Measurements from ENCODE around the gene CALD1.

Gene CALD1

DNA sequence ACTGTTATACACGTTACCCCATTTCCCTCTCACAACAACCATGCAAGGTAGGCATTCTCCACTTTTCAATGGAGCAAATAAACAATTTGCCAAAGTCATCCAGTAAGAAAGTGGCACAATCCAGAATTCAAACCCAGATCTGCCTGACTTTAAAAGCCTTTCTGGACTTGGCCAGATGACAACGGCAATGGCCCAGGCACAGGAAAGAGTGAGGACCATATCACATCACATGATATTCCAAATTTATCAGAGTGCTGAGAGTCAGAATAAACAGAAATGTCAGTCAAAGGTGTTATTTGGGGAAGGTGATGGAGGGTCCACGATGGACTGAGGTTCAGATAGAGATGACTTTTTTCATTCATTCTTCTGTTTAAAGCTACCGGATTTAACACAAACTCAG is 48.0 kb downstream of the CALD1 start:
- DNase-seq (ENCODE audit: low read depth): no peak

- DNase-seq (ENCODE audit: low read depth): peak; percentile 57
Observed at GRCh38 chr7:134827889-134828288, 48.5 kb downstream of the CALD1 start.

GRCh38 chr7:134828361-134828760 is 48.9 kb downstream of the CALD1 start:
- DNase-seq (ENCODE audit: low read depth): no peak

DNA sequence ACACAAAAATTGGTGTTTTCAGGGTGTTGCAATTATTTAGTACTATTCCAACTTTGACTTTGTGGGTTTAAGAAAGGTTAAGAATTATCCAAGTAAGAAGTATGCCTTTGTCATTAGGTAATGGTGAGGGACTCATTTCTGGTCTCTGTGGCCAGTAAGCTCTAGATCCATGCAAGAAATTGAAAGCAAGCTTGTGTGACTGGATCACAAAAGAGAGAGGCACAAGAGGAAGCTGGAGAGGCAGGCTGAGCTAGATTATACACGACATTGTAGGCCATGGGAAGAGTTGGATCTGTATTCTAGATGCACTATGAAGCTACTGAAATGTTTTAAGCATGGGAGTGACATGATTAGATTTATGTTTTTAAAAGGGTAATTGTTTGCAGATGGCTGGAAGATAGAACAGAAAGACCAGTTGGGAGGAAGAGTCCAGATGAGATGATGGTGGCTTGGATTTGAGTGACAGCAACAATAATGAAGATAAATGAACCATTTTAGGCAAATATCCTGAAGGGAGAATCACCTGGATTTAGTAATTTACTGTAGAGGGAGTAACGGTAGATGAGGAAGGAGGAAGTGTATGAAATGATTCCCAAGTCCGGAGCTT is 50.0 kb downstream of the CALD1 start:
- DNase-seq (ENCODE audit: low read depth): no peak

DNA sequence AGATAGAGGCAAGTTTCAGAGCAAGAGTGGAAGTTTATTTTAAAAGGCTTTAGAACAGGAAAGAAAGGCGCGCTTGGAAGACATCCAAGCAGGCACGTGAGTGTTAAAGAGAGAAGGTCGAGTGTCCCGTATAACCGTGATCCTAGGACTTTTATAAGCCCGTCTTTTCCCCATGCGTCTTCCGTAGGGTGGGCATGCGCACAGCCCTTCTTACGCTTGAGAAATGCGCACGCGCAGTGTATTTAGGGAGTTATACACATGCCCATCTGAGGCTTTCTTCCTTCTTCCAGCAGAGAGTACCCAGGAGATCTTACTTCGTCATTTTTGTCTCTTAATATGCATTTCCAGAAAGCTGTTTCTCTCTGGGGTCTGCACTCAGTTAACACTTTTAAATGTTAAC is 52.4 kb downstream of the CALD1 start:
- no peak for DNase-seq (ENCODE audit: low read depth)

- DNase-seq (ENCODE audit: low read depth): no peak
Observed at GRCh38 chr7:134832367-134832766, 52.9 kb downstream of the CALD1 start.

GRCh38 chr7:134834689-134835462 is 55.4 kb downstream of the CALD1 start:
- DNase-seq (ENCODE audit: low read depth): no peak

DNA sequence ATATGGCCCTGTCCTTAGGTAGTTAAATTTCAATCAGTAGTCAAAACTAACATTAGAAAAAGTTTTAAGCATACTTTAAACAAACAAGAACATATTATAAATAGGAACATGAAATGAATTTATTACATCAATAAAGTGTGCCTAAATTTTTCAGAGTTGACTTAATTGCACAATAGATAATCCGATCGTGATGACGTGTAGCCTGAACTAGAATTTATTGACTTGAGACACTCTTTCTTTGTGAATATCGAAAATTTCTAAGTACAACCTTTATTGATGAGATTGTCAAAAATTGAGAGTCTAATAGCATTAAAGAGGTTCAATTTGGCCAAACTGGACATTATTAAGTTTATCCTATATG is 56.0 kb downstream of the CALD1 start:
- DNase-seq (ENCODE audit: low read depth): no peak

GRCh38 chr7:134836447-134836846 is 57.0 kb downstream of the CALD1 start:
- DNase-seq (ENCODE audit: low read depth): no peak

DNA sequence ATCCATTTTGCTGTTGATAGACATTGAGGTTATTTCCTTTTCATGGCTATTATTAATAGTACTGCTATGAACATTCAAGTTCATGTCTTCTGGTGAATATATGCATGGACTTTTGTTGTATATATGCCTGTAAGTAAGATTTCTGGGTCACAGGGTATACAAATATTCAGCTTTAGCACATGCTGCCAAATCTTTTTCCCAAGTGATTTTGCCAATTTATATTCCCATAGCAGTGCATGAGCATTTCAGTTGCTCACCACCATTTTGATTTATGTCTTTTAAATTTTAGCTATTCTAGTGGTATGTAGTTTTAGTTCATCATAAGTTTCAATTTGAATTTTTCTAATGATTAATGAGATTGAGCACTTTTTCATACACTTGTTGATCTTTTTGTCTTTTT is 59.9 kb downstream of the CALD1 start:
- no peak for DNase-seq (ENCODE audit: low read depth)

DNA sequence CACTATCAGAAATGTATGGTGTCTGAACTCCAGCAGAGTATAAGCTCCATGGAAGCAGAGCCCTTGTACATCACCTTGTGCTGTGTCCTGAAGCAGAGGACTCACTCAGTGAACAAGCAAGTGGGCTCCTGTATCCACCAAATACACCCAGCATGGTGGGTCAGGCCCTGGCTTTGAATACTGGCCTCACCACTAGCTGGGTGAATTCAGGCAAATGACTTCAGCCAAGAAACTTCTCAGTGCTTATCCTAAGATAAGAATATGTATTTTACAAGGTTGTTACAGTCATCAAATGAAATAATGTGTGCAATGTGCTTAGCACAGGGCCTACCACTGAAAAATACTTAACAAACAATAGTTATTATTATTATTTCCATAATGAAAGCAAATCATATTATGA is 62.6 kb downstream of the CALD1 start:
- no peak for DNase-seq (ENCODE audit: low read depth)

DNA sequence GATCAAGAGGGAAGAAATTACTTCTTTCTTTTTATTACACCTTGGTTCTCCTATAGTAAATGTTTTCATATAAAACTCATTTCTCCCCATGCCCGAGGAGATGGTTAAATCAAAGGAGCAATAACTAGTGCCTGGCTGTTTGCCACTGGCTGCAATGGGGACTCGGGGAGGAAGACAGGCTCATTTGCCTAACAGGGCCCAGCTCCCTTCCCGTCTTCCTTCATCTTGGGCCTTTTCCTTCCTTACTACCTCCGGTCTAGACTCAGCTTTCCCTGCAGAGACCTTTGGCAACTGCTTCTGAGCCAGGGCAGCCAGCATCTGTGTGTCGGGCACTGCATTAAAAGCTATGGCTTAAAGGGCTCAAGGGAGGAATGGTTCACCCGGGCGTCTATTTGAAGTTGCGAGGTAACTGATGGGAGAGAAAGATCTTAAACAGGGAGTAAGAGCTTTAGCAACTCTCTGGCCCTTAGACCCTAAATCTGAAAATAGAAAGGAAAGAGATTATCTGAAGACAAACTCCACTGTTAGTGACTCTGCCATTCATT is 63.5 kb downstream of the CALD1 start:
- DNase-seq (ENCODE audit: low read depth): no peak

DNA sequence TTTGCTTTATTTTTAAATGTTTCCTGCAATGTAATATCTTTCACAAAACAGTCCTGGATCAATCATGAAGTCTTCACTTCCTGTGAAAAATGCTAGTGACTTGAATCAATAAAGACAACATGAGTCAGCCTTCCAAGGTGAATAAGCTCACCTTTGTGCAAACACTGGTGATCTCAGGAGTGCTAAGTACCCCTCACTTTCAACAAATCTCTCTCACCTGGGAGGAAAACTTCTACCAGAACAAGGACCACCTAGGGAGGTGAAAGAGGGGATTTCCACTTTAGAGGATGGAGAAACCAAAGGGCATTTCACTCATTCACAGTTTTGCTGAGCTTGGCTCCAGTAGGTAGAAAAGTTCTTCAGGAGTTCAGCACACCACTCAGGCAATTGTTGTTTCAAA is 64.8 kb downstream of the CALD1 start:
- no peak for DNase-seq (ENCODE audit: low read depth)

DNA sequence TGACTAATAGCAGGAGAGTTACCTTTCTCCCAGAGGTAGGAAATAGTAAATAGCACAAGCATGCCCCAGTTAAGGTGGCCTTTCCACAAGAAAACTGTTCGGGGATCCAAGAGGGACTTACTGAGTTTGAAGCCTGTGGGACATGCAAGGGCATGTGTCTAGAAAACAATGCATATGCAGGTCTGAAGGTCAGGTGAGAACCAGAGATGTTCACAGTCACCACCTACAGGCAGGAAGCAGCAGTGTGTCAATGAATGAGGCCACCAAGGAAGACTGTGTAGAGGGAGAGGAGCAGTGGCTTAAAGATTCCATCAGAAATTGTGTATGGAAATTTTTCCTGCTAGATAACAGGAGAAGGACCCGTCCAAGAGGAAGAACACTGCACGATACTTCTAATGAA is 66.0 kb downstream of the CALD1 start:
- no peak for DNase-seq (ENCODE audit: low read depth)

DNA sequence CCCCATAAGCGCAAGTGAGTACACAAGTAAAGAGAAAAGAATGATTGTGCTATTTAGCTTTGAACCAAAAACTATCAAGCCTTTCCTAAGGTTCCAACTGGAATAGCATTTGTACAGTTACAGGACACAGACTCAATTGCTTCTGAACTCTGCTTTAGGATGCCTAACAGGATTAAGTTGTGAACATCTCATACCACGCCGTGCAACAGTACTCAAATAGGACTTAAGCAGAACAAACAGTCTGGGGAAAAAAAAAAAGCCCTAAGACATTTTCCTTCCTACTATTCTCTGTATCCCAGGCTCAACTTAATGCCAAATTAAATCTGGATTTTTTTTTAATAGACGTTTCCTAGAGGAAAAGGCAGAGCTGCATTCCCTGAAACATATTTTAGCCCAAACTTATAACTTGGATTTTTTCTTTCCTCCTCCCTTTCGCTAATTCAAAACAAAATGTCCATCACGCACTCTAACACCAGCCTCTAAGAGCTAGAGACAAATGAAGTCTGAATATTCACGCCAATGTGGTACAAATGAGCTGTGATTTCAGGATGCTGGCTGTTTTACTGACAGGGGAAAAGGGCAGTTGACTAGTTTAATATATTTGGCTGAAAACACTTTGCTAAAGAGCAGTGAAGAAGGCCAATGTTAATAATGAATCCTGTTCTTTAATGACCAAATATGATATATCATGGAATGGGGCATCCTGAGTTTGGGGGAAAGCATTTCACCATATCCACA is 68.6 kb downstream of the CALD1 start:
- DNase-seq (ENCODE audit: low read depth): no peak

GRCh38 chr7:134850066-134850465 is 70.6 kb downstream of the CALD1 start:
- DNase-seq (ENCODE audit: low read depth): no peak

GRCh38 chr7:134851141-134851540 is 71.7 kb downstream of the CALD1 start:
- DNase-seq (ENCODE audit: low read depth): no peak

DNA sequence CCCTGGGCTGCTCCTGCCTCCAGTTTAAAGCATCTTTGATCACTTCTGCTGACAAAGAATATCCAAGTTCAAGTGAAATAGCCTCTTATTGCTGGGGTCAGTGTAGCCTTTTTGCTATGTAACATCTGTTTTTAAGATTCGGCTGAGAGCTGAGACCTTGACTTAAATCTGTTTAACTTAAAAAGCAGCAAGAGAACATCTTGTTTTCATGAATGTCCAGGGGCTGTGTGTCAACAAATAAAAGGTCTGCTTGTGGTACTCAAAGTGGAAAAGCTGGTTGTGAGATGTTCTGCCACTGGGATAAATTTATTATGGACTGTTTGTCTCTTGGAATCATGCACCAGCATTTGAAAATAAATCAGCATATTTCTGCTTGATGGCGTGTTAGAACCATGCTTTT is 73.2 kb downstream of the CALD1 start:
- DNase-seq (ENCODE audit: low read depth): peak; percentile 32

- no peak for DNase-seq (ENCODE audit: low read depth)
Observed at GRCh38 chr7:134854816-134855215, 75.4 kb downstream of the CALD1 start.

DNA sequence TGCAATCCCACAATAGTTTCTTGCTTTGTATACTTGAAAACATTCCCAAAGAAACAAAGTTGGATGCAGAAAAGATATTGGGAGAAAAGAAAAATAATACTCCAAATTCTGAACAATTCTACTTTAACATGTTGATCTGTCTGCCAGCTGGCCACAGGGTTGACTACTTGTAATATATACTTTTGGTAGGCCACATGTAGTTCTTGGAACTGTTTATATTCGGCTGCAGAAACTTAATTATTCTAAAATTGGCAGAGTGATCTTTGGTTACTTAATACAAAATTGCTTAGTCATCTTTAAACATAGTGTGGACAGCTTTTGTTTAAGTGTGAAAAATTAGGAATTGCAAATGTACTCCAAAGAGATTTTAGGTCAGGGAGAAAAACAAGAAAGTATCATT is 76.0 kb downstream of the CALD1 start:
- peak; percentile 21 for DNase-seq (ENCODE audit: low read depth)

DNA sequence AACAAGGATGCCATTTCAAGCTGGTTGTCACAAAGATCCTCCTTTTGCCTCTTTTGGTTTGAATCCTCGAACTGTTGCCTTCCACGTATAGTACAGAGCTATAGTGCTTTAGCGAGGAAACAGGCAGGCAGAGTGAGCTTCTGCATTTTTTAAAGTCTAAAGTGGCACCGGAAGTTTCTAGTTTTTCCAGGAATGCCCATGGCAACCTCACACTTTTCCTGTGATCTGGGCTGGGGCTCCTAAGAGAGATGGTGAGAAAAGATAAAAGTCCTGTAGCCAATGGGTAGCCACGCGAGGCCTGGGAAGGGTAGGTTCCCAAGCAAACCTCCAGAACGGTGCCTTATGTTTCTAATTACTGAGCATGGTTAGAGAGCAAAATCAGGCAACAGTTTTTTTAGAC is 76.7 kb downstream of the CALD1 start:
- DNase-seq (ENCODE audit: low read depth): peak; percentile 26

DNA sequence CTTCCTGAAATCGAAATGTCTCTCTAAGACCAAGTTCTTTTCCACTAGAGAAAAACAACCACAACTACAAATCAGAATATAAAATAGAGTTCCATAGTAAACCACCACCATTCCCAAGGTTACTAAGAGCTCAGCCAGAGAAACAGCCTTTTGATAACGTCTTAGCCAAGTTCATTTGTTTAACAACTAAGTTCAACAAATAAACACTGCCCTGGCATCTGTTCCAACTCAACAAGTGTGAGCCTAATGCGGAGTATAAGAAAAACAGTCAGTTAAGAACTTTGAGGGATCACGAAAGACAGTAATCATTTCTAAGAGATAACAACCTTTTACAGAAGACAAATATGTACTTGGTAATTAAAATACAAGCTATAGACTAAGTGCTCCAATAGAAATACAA is 77.3 kb downstream of the CALD1 start:
- DNase-seq (ENCODE audit: low read depth): no peak

DNA sequence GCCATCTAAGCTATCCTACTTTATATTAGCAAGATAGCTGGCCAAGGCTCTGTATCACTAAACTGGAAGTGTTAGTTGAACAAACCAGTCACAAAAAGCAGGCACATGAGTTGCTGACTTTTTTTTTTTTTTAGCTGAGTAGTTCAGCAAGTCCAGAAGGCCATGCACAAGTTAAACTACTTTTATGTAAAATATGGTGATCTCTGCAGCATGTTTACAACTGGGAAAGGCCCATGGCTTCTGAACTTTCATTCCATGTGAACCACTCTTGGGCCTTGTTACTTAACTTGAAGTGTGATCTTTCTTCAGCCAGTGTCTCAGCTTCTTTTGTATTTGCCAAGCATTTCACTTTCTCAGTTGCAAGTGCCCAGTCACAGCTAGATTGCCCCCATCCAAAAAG is 78.5 kb downstream of the CALD1 start:
- DNase-seq (ENCODE audit: low read depth): no peak

Measured in fibroblast of the conjunctiva (primary cell).